Adipocyte (in vitro differentiated cells): ENCODE results near the gene CNN2.

ENCODE experiments used
- DNase-seq: peaks from one replicate; pipeline ENCODE4 v3.0.0-alpha.2; 2015; ENCODE audit warnings: low read depth
- H3K27me3 ChIP-seq: replicated peaks from 2 replicates; pipeline ENCODE4 v1.7.0; 2013; ENCODE audit warnings: mild to moderate bottlenecking, low read length, moderate library complexity; ENCODE audit not compliant: control insufficient read depth, insufficient read depth
- H3K36me3 ChIP-seq: 2 replicates; pipeline ENCODE4 v1.7.0; 2013; ENCODE audit warnings: low read length, mild to moderate bottlenecking, moderate library complexity; ENCODE audit not compliant: control insufficient read depth, insufficient read depth, severe bottlenecking
- H3K4me1 ChIP-seq: 2 replicates; pipeline ENCODE4 v1.7.0; 2013; ENCODE audit warnings: mild to moderate bottlenecking, low read length, moderate library complexity; ENCODE audit not compliant: control insufficient read depth, insufficient read depth
- H3K4me3 ChIP-seq: 2 replicates; pipeline ENCODE4 v1.7.0; 2013; ENCODE audit warnings: mild to moderate bottlenecking, low read length, moderate library complexity
- H3K9ac ChIP-seq: 2 replicates; pipeline ENCODE4 v1.7.0; 2013; ENCODE audit warnings: mild to moderate bottlenecking, low read length, moderate library complexity
- H3K9me3 ChIP-seq: 2 replicates; pipeline ENCODE4 v1.7.0; 2013; ENCODE audit warnings: mild to moderate bottlenecking, low read length, moderate library complexity; ENCODE audit not compliant: control insufficient read depth

The CNN2 gene

DNA sequence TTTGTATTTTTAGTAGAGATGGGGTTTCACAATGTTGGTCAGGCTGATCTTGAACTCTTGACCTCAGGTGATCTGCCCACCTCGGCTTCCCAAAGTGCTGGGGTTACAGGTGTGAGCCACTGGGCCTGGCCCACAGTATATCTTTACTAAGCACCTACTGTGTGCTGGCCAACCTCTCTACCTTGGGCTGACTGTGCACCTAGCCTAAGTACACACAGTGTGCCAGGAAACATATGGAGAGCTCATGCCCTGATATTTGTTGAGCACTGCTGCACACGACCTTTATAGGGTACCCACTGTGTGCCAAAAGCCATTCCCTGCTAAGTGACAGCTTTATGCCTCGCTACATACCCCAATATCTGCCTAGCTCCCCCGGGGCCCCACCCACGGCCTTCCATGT is 34.3 kb downstream of the CNN2 start:
- DNase-seq, result no peak
- Histone ChIP-seq H3K4me1 (peaks cover 5% of the 10 kb centered on the region), H3K4me3 (no peak overlapping the region)

GRCh38 chr19:1061987-1062386 is 35.6 kb downstream of the CNN2 start:
- Histone ChIP-seq H3K9me3 (peaks cover 20% of the 10 kb centered on the region), H3K36me3 (peaks cover 8% of the 10 kb centered on the region), H3K4me3 (no peak overlapping the region), H3K4me1 (peaks cover 5% of the 10 kb centered on the region), H3K9ac (no peak overlapping the region), H3K27me3 (peaks cover 22% of the 10 kb centered on the region)
- DNase-seq, result no peak

More for the DNA sequence above, 34.3 kb downstream of the CNN2 start:
- Histone ChIP-seq H3K36me3 (peaks cover 12% of the 10 kb centered on the region), H3K9ac (no peak overlapping the region), H3K27me3 (peaks cover 11% of the 10 kb centered on the region), H3K9me3 (peaks cover 33% of the 10 kb centered on the region)

DNA sequence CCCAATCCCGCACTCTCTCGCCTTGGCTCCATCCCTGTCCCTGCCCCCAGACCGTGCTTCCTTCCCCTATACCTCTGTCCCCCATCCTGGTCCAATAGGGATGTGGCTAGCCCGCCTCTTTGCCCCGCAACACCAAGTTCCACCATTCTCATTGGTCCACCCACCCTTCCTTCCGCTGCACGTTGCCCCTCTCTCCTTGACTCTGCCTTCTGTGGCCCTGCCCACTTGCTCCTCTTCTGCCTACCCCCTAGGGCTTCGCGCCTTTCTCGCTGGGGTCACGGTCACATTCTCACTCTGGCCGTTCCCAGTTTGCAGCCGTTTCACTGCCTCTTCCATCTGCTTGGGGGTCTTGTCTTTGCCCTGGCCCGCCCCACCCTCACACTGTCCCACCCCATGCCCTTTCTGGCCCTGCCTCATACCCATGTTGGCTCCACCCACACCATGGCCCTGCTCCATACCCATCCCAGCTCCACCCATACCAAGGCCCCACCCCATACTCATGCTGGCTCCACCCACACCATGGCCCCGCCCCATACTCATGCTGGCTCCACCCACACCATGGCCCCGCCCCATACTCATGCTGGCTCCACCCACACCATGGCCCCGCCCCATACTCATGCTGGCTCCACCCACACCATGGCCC is 36.1 kb downstream of the CNN2 start:
- H3K9ac ChIP-seq, result no peak overlapping the region
- no peak overlapping the region for H3K4me3 ChIP-seq
- peaks cover 22% of the 10 kb centered on the region for H3K27me3 ChIP-seq
- H3K4me1 ChIP-seq, result peaks cover 5% of the 10 kb centered on the region
- peaks cover 8% of the 10 kb centered on the region for H3K36me3 ChIP-seq
- DNase-seq, result no peak
- peaks cover 15% of the 10 kb centered on the region for H3K9me3 ChIP-seq

DNA sequence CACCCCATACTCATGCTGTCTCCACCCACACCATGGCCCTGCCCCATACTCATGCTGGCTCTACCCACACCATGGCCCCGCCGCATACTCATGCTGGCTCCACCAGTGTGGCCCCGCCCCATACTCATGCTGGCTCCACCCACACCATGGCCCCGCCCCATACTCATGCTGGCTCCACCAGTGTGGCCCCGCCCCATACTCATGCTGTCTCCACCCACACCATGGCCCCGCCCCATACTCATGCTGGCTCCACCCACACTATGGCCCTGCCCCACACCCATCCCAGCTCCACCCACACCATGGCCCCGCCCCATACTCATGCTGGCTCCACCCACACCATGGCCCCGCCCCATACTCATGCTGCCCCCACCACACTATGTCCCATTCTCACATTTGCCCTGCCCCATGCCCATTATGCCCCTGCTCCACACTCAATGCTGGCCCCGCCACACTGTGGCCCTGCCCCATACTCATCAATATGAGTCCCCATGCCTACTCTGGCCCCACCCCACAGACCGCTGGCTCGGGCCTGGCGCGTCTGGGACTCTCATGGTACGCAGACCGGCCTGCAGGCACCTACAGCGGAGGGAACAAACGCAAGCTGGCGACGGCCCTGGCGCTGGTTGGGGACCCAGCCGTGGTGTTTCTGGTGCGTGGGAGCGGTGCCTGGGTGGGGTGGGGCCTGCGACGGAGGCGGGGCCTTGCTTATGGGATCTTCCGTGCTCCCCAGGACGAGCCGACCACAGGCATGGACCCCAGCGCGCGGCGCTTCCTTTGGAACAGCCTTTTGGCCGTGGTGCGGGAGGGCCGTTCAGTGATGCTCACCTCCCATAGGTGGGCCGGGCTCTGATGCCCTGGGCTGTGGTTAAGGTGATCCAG is 36.9 kb downstream of the CNN2 start:
- no peak for DNase-seq
- Histone ChIP-seq H3K4me1 (peaks cover 5% of the 10 kb centered on the region), H3K36me3 (peaks cover 7% of the 10 kb centered on the region), H3K27me3 (peaks cover 25% of the 10 kb centered on the region), H3K9me3 (peaks cover 8% of the 10 kb centered on the region), H3K4me3 (no peak overlapping the region), H3K9ac (no peak overlapping the region)

GRCh38 chr19:1063909-1064660 is 37.7 kb downstream of the CNN2 start:
- Histone ChIP-seq H3K27me3 (peaks cover 33% of the 10 kb centered on the region), H3K36me3 (no peaks in the 10 kb centered on the region), H3K4me3 (no peak overlapping the region), H3K9me3 (no peaks in the 10 kb centered on the region), H3K9ac (no peak overlapping the region), H3K4me1 (peaks cover 5% of the 10 kb centered on the region)
- no peak for DNase-seq

DNA sequence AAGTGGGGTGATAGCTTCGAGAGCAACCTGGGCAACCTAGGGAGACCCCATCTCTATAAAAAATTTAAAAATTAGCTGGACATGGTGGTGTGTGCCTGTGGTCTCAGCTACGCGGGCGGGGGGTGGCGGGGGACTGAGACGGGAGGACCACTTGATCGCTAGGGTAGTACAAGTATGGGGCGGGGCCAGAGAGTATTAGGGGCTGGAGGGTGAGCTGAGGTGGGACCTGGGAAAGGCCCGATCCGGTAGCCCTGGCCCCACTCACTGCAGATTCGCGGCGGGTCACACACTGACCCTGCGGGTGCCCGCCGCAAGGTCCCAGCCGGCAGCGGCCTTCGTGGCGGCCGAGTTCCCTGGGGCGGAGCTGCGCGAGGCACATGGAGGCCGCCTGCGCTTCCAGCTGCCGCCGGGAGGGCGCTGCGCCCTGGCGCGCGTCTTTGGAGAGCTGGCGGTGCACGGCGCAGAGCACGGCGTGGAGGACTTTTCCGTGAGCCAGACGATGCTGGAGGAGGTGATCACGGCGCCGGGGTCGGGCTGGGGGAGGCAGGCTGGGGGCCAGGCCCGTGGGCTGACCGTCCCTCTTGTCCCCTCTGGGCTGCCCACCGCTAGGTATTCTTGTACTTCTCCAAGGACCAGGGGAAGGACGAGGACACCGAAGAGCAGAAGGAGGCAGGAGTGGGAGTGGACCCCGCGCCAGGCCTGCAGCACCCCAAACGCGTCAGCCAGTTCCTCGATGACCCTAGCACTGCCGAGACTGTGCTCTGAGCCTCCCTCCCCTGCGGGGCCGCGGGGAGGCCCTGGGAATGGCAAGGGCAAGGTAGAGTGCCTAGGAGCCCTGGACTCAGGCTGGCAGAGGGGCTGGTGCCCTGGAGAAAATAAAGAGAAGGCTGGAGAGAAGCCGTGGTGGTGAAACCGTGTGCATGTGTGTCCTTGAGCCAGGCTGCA is 38.5 kb downstream of the CNN2 start:
- DNase-seq, result peak; percentile 81

DNA sequence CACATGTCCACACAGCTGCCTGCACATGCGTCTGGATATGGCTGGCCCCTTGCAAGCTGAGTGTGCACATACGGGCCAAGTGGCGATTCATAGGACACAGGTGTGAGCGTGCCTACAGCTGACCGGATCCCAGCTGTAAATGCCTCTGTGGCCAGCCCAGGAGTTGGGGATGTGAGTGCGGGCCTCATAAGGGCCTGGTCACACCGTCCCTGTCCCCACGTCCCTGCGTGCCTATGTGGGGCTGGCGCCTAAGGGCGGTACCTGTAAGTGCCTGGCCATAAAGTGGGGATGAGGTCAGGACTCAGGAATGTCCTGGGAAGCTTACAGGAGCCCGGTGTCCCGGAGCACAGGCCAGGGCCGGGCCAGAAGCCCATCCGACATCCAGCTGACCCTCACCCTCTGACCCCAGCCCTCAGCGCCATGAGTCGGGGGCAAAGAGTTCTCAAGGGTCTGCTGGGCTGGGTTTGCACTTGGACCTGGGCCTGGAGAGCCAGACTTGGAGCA is 39.2 kb downstream of the CNN2 start:
- H3K4me3 ChIP-seq, result no peak overlapping the region
- H3K4me1 ChIP-seq, result peaks cover 5% of the 10 kb centered on the region
- H3K27me3 ChIP-seq, result peaks cover 44% of the 10 kb centered on the region
- no peak for DNase-seq
- H3K9ac ChIP-seq, result no peak overlapping the region
- no peaks in the 10 kb centered on the region for H3K36me3 ChIP-seq
- H3K9me3 ChIP-seq, result no peaks in the 10 kb centered on the region

More for the DNA sequence above, 38.5 kb downstream of the CNN2 start:
- Histone ChIP-seq H3K4me1 (peaks cover 5% of the 10 kb centered on the region), H3K36me3 (no peaks in the 10 kb centered on the region), H3K9ac (no peak overlapping the region), H3K4me3 (no peak overlapping the region), H3K27me3 (peaks cover 41% of the 10 kb centered on the region), H3K9me3 (no peaks in the 10 kb centered on the region)

DNA sequence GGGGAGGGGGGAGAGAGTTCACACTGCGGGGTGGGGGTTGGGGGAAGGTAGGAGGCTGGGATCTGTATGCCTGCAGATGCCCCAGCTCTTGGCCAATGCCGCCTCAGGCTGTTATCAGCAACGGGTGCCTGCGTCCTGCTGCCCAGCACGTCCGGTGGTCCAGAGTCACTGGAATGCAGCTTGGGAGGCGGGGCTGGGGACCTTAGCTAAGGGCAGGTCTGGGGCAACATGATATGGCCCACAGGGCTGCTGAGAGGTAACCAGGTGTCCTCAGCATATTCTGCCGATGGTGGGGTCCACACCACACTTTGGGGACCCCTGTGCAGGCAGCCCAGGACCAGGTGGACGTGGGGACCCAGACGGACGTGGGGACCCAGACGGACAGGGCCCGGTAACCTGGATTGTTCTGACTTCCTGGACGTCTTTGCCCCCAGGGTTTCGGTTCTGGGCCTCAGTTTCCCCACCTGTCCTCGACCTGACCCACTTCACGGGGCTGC is 39.9 kb downstream of the CNN2 start:
- H3K4me3 ChIP-seq, result no peak overlapping the region
- no peak overlapping the region for H3K9ac ChIP-seq
- peaks cover 48% of the 10 kb centered on the region for H3K27me3 ChIP-seq
- peaks cover 5% of the 10 kb centered on the region for H3K4me1 ChIP-seq
- H3K9me3 ChIP-seq, result no peaks in the 10 kb centered on the region
- DNase-seq, result no peak
- H3K36me3 ChIP-seq, result no peaks in the 10 kb centered on the region

GRCh38 chr19:1066748-1067340 is 40.4 kb downstream of the CNN2 start, which contains the start of gene ARHGAP45:
Gene ARHGAP45 (plus strand): TSS chr19:1067167. CDS start chr19:1067406, 239 bp downstream.
- Histone ChIP-seq H3K4me3 (no peak within 1 kb of the TSS), H3K36me3 (no peaks in the 10 kb centered on the region), H3K4me1 (peaks cover 5% of the 10 kb centered on the region), H3K9me3 (no peaks in the 10 kb centered on the region), H3K9ac (no peak within 1 kb of the TSS), H3K27me3 (peaks cover 48% of the 10 kb centered on the region)
- DNase-seq, result peak; percentile 18
